Measurements from ENCODE around the gene RABL6. TPM values are rescaled to one million over a fixed set of nuclear protein-coding genes. Genes with fewer than 3 reads are reported as not detected.
"Not testable (repeated sequence)": the region's sequence is repeated elsewhere in the genome, so short reads cannot be mapped to it uniquely, and the experiment has no call there.

Gene RABL6
- total and polyA plus RNA-seq, 5 donors from 2014 or later: 9.4 to 63.6 (median 11.4) TPM

DNA sequence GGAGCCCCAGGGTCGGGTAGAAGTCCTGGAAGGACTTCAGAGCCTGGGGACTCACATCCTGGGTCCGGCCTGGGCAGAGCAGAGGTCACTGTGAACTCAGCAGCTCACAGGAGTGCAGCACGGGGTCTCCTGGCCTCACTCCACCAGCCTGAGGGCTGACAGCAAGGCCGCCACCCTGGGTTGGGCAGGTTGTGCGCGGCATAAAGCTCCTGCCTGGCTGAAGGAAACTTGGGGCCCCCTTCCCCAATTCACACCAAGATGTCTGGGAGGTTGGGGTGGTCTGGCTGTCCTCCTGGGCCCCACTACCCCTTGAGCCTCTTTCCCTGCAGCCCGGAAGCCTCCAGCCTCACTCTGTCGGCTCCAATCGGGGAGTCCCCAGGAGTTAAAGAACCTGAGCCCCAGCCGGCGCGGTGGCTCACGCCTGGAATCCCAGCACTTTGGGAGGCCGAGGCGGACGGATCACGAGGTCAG lies 45.5 kb upstream of the RABL6 start:
- Histone ChIP-seq H3K27ac (ENCODE audit: insufficient read depth, low read length, poor library complexity, severe bottlenecking) (no peak overlapping the region), H3K4me1 (ENCODE audit: control insufficient read depth, insufficient read depth, low read length, poor library complexity, severe bottlenecking) (peaks cover 11% of the 10 kb centered on the region), H3K27me3 (ENCODE audit: control insufficient read depth, insufficient read depth, low read length) (no peaks in the 10 kb centered on the region), H3K9me3 (ENCODE audit: control insufficient read depth in 2 of 2, low read length in 2 of 2) (no peaks in the 10 kb centered on the region), H3K4me3 (ENCODE audit: low read depth, low read length) (no peak overlapping the region), H3K36me3 (ENCODE audit: control insufficient read depth, insufficient read depth, low read length) (no peaks in the 10 kb centered on the region)
- ATAC-seq (ENCODE audit: low read depth in 2 of 2) (no peak), DNase-seq (no peak)
- peaks cover 7% of the 10 kb centered on the region for H3K27me3 Mint-ChIP-seq
- H3K4me3 Mint-ChIP-seq: no peak overlapping the region
- H3K4me1 Mint-ChIP-seq: peaks cover 6 to 22% (median 9%) of the 10 kb centered on the region in 4 donors
- H3K27ac Mint-ChIP-seq: no peak overlapping the region
- H3K9me3 Mint-ChIP-seq: no peaks in the 10 kb centered on the region
- H3K36me3 Mint-ChIP-seq: no peaks in the 10 kb centered on the region

DNA sequence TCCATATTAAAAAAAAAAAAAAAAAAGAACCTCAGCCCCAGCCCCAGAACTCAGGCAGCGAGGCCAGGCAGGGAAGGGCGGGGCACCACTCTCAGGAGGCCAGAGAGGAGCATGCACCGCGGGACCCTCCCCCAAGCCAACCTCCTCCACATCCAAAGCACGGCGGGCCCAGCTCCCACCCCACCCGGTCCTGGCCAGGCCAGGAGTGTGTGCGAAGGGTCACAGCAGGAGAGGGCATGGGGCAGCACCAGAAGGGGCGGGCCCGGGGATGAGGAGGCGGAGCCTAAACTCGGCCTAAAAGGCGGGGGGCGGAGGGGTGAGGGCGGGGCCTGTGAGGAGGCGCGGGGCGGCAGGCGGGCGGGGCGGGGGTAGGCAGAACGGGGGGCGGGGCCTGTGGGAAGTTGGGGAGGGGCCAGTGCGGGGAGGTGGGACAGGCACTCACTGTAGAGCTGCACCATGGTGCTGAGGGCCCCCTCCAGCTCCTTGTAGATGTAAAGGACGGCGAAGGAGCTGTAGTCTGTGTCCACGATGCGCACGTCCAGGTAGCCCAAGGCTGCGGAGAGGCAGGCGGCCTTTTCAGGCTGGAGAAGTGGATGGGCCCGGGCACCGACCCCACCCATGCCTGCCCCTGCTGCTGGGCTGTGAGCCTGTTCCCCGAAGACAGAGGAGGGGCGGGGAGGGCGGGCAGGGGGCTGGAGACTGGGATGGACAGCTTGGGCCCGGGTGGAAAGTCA lies 44.7 kb upstream of the RABL6 start:
- Mint-ChIP-seq H3K9me3 (no peaks in the 10 kb centered on the region), H3K27me3 (peaks cover 7% of the 10 kb centered on the region), H3K4me3 (no peak overlapping the region), H3K27ac (no peak overlapping the region), H3K36me3 (no peaks in the 10 kb centered on the region), H3K4me1 (peaks cover 6 to 22% (median 9%) of the 10 kb centered on the region in 4 donors)
- H3K36me3 ChIP-seq (ENCODE audit: control insufficient read depth, insufficient read depth, low read length): no peaks in the 10 kb centered on the region
- H3K27me3 ChIP-seq (ENCODE audit: control insufficient read depth, insufficient read depth, low read length): peaks cover 3% of the 10 kb centered on the region
- DNase-seq: peak in 2 of 3 donors; percentile 39 to 50
- no peak overlapping the region for H3K4me3 ChIP-seq (ENCODE audit: low read depth, low read length)
- peaks cover 11% of the 10 kb centered on the region for H3K4me1 ChIP-seq (ENCODE audit: control insufficient read depth, insufficient read depth, low read length, poor library complexity, severe bottlenecking)
- H3K27ac ChIP-seq (ENCODE audit: insufficient read depth, low read length, poor library complexity, severe bottlenecking): no peak overlapping the region
- no peaks in the 10 kb centered on the region for H3K9me3 ChIP-seq (ENCODE audit: control insufficient read depth in 2 of 2, low read length in 2 of 2)
- ATAC-seq (ENCODE audit: low read depth in 2 of 2): no peak

GRCh38 chr9:136763649-136764035 lies 44.1 kb upstream of the RABL6 start:
- H3K9me3 ChIP-seq (ENCODE audit: control insufficient read depth in 2 of 2, low read length in 2 of 2): no peaks in the 10 kb centered on the region
- Mint-ChIP-seq H3K9me3 (no peaks in the 10 kb centered on the region), H3K4me3 (no peak overlapping the region), H3K36me3 (no peaks in the 10 kb centered on the region), H3K27ac (no peak overlapping the region), H3K27me3 (peaks cover 7% of the 10 kb centered on the region), H3K4me1 (peaks cover 6 to 22% (median 9%) of the 10 kb centered on the region in 4 donors)
- peaks cover 11% of the 10 kb centered on the region for H3K4me1 ChIP-seq (ENCODE audit: control insufficient read depth, insufficient read depth, low read length, poor library complexity, severe bottlenecking)
- no peak for DNase-seq
- no peak overlapping the region for H3K27ac ChIP-seq (ENCODE audit: insufficient read depth, low read length, poor library complexity, severe bottlenecking)
- ATAC-seq (ENCODE audit: low read depth in 2 of 2): no peak
- peaks cover 3% of the 10 kb centered on the region for H3K27me3 ChIP-seq (ENCODE audit: control insufficient read depth, insufficient read depth, low read length)
- no peak overlapping the region for H3K4me3 ChIP-seq (ENCODE audit: low read depth, low read length)
- no peaks in the 10 kb centered on the region for H3K36me3 ChIP-seq (ENCODE audit: control insufficient read depth, insufficient read depth, low read length)

DNA sequence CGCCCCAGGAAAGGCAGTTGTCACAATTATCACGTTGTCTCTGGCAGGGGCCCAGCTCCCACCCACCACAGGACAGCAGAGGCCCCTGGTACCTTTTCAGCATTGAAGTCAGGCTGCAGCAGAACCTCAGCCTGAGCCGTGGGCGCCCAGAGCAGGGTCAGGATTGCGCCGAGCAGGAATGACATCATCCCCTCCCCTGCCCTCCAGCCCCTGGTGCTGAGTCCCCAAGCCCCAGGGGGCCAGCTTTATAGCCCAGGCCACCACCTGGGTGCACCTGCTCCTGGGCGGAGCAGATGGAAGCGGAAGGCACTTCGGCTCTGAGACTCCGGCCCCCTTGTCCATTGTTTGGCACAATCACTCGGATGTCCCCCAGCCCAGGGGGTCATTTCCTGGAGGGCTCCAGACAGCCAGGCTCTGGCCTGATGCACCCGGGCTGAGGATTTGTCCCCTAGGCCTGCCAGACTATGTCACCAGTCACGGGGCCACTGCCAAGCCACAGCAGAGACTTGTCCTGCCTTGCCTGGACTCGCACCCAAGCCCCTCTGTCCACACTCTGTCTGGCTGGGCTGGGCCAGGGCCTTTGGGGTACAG lies 43.4 kb upstream of the RABL6 start, which contains the start of gene LCN15:
TSS of gene LCN15 (minus strand) at position 218 of the 591 bp plus-strand sequence. CDS start at position 188, 30 bp downstream.
- ATAC-seq (ENCODE audit: low read depth in 2 of 2) (no peak), DNase-seq (no peak)
- Histone ChIP-seq H3K27me3 (ENCODE audit: control insufficient read depth, insufficient read depth, low read length) (peaks cover 3% of the 10 kb centered on the region), H3K9me3 (ENCODE audit: control insufficient read depth in 2 of 2, low read length in 2 of 2) (no peaks in the 10 kb centered on the region), H3K27ac (ENCODE audit: insufficient read depth, low read length, poor library complexity, severe bottlenecking) (no peak within 1 kb of the TSS), H3K4me1 (ENCODE audit: control insufficient read depth, insufficient read depth, low read length, poor library complexity, severe bottlenecking) (peaks cover 11% of the 10 kb centered on the region), H3K36me3 (ENCODE audit: control insufficient read depth, insufficient read depth, low read length) (no peaks in the 10 kb centered on the region), H3K4me3 (ENCODE audit: low read depth, low read length) (no peak within 1 kb of the TSS)
- Mint-ChIP-seq H3K9me3 (no peaks in the 10 kb centered on the region), H3K4me1 (peaks cover 6 to 22% (median 9%) of the 10 kb centered on the region in 4 donors), H3K27me3 (peaks cover 7% of the 10 kb centered on the region), H3K27ac (no peak within 1 kb of the TSS), H3K36me3 (no peaks in the 10 kb centered on the region), H3K4me3 (no peak within 1 kb of the TSS)

DNA sequence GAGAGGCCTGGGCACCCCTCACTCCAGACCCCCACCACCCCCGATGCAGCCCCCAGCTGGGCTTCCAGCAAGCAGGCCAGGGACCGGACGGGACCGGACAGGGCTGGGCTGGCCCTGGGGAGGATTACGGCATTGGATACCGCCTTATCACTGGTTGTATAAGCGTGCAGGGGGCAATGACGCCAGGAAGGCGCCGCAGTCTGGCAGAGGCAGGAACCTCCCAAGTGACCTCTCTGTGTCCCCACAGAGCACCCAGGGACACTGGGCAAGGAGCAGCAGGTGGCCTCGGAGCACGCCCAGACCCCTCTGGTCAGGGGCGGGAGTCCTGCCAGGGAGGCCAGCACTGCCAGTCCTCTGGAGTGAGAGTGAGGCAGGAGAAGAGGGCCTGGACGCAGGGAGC lies 42.7 kb upstream of the RABL6 start:
- H3K4me1 ChIP-seq (ENCODE audit: control insufficient read depth, insufficient read depth, low read length, poor library complexity, severe bottlenecking): peaks cover 11% of the 10 kb centered on the region
- no peak overlapping the region for H3K4me3 ChIP-seq (ENCODE audit: low read depth, low read length)
- H3K27ac Mint-ChIP-seq: no peak overlapping the region
- no peaks in the 10 kb centered on the region for H3K9me3 Mint-ChIP-seq
- no peaks in the 10 kb centered on the region for H3K36me3 Mint-ChIP-seq
- no peaks in the 10 kb centered on the region for H3K36me3 ChIP-seq (ENCODE audit: control insufficient read depth, insufficient read depth, low read length)
- peaks cover 6 to 24% (median 9%) of the 10 kb centered on the region in 4 donors for H3K4me1 Mint-ChIP-seq
- H3K27ac ChIP-seq (ENCODE audit: insufficient read depth, low read length, poor library complexity, severe bottlenecking): no peak overlapping the region
- DNase-seq (no peak), ATAC-seq (ENCODE audit: low read depth in 2 of 2) (no peak)
- H3K27me3 ChIP-seq (ENCODE audit: control insufficient read depth, insufficient read depth, low read length): peaks cover 3% of the 10 kb centered on the region
- no peaks in the 10 kb centered on the region for H3K9me3 ChIP-seq (ENCODE audit: control insufficient read depth in 2 of 2, low read length in 2 of 2)
- H3K4me3 Mint-ChIP-seq: no peak overlapping the region
- H3K27me3 Mint-ChIP-seq: peaks cover 7% of the 10 kb centered on the region

DNA sequence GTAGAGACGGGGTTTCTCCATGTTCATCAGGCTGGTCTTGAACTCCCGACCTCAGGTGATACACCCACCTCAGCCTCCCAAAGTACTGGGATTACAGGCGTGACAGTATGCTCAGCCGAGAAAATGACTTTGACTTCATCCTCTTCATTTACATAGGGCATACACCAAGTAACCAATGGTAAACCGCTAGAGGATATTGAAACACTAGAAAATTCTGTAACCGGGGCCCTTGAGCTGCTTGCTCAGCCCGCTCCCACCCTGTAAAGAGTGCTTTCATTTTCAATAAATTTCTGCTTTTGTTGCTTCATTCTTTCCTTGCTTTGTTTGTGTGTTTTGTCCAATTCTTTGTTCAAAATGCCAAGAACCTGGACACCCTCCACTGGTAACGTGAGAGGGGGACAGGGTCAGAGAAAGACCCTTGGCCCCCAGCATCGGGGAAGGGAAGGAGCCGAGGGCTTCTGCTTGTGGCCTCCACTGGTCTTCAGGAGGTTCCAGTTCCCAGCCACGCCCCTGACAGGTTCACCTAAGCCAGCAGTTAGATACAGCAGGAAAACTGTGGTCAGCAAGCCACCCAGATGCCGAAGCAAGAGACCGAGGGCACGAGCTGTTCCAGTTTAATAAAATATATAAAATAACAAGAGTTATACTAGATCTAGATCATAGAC lies 41.9 kb upstream of the RABL6 start:
- peak in 1 of 3 donors; percentile 30 for DNase-seq
- peaks cover 6 to 22% (median 9%) of the 10 kb centered on the region in 4 donors for H3K4me1 Mint-ChIP-seq
- ATAC-seq (ENCODE audit: low read depth in 2 of 2): peak; percentile 35 to 39
- peak overlapping the region; percentile 29 to 84 (median 65) for H3K27ac Mint-ChIP-seq
- Histone ChIP-seq H3K27ac (ENCODE audit: insufficient read depth, low read length, poor library complexity, severe bottlenecking) (peak overlapping the region; percentile 69), H3K4me1 (ENCODE audit: control insufficient read depth, insufficient read depth, low read length, poor library complexity, severe bottlenecking) (peaks cover 11% of the 10 kb centered on the region)
- not testable (repeated sequence) for H3K36me3 ChIP-seq (ENCODE audit: control insufficient read depth, insufficient read depth, low read length); H3K27me3 ChIP-seq (ENCODE audit: control insufficient read depth, insufficient read depth, low read length); H3K27me3 Mint-ChIP-seq; H3K4me3 ChIP-seq (ENCODE audit: low read depth, low read length); H3K9me3 Mint-ChIP-seq; H3K9me3 ChIP-seq (ENCODE audit: control insufficient read depth in 2 of 2, low read length in 2 of 2); H3K36me3 Mint-ChIP-seq
- peak overlapping the region in 3 of 4 donors; percentile 17 to 62 (median 33) for H3K4me3 Mint-ChIP-seq

- peak; percentile 47 to 69 (median 54) for DNase-seq
- Histone ChIP-seq H3K4me1 (ENCODE audit: control insufficient read depth, insufficient read depth, low read length, poor library complexity, severe bottlenecking) (peaks cover 11% of the 10 kb centered on the region), H3K27ac (ENCODE audit: insufficient read depth, low read length, poor library complexity, severe bottlenecking) (peak overlapping the region; percentile 69), H3K4me3 (ENCODE audit: low read depth, low read length) (peak overlapping the region; percentile 15)
- peaks cover 6 to 21% (median 9%) of the 10 kb centered on the region in 4 donors for H3K4me1 Mint-ChIP-seq
- H3K9me3 Mint-ChIP-seq; H3K36me3 ChIP-seq (ENCODE audit: control insufficient read depth, insufficient read depth, low read length); H3K9me3 ChIP-seq (ENCODE audit: control insufficient read depth in 2 of 2, low read length in 2 of 2); H3K36me3 Mint-ChIP-seq; H3K27me3 ChIP-seq (ENCODE audit: control insufficient read depth, insufficient read depth, low read length): not testable (repeated sequence)
- peak; percentile 55 to 59 for ATAC-seq (ENCODE audit: low read depth in 2 of 2)
- peak overlapping the region in 2 of 3 donors; percentile 67 to 68 for H3K27ac Mint-ChIP-seq
- H3K4me3 Mint-ChIP-seq: peak overlapping the region; percentile 73 to 96 (median 80)
- peaks cover 12% of the 10 kb centered on the region for H3K27me3 Mint-ChIP-seq
Measured at GRCh38 chr9:136766410-136767120, 41.2 kb upstream of the RABL6 start.

Measured in CD4-positive, CD25-positive, alpha-beta regulatory T cell (primary cell).